Right lobe of liver (tissue), 4 donors: ENCODE results near the gene UFC1.

Experiments used
- POLR2A ChIP-seq: fragments of 450-650 bp; IDR thresholded peaks from one replicate; pipeline ENCODE4 v1.6.1; 2017; ENCODE audit warnings: antibody characterized with exemption, mild to moderate bottlenecking
- TF ChIP-seq, protein P1 (sequence below), 4 donors: fragments of 200-600 bp in 3 of 4; fragments of 450-650 bp in 1 of 4; IDR thresholded peaks; one replicate each; pipeline versions ENCODE4 v1.5.1 to v1.8.0; 2016 to 2022; ENCODE audit warnings: antibody characterized with exemption in 4 of 4, mild to moderate bottlenecking in 2 of 4
- donor health status: DM: no; HTN: no; CAD: no.
- donor health status: DM: no; HTN: no; CAD: no.
- donor health status: DM: no; HTN: yes; CAD: no.

DNA sequence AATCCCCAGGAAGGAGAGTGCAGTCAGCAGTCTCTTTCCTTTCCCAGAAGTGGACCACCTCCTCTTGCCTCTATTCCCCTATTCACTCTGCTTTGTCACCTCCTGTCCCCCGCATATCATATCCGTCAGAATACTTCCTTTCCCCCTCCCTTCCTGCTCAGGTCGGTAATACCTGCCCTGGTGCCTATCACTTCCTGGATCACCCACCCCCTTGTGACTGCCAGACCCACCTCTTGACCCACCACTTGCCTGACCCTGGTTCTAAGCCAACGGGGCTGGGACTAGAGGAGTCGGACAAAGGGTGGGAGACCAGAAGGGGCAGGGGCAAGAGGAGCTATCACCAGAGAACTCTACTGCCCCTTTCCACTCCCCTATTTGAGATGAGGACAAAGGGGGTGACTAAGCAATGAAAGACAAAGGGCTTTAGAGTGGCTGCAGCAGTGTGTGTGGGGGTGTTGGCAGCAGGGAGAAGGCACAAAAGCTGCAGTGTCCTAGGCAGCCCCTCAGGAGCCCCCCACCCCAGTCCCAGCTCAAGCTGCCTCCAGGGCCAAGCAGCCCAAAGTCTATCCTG, 46.7 kb downstream of the UFC1 start:
- TF ChIP-seq POLR2A, result no peak
- TF ChIP-seq, protein P1, sequence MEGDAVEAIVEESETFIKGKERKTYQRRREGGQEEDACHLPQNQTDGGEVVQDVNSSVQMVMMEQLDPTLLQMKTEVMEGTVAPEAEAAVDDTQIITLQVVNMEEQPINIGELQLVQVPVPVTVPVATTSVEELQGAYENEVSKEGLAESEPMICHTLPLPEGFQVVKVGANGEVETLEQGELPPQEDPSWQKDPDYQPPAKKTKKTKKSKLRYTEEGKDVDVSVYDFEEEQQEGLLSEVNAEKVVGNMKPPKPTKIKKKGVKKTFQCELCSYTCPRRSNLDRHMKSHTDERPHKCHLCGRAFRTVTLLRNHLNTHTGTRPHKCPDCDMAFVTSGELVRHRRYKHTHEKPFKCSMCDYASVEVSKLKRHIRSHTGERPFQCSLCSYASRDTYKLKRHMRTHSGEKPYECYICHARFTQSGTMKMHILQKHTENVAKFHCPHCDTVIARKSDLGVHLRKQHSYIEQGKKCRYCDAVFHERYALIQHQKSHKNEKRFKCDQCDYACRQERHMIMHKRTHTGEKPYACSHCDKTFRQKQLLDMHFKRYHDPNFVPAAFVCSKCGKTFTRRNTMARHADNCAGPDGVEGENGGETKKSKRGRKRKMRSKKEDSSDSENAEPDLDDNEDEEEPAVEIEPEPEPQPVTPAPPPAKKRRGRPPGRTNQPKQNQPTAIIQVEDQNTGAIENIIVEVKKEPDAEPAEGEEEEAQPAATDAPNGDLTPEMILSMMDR (IDR thresholded peaks at IDR 0.05), result no peak
